Stimulated activated CD8-positive, alpha-beta memory T cell treated with anti-CD3 and anti-CD28 coated beads, Interleukin-7, amount 100 ng/mL, for 48 hours (primary cell): ENCODE data around the gene TJAP1.
"Not testable (repeated sequence)": the region's sequence is repeated elsewhere in the genome, so short reads cannot be mapped to it uniquely, and the experiment has no call there.

Source experiments
- DNase-seq, 2 donors: peaks; one replicate each; pipeline ENCODE4 v3.0.0-alpha.2; 2020; ENCODE audit warnings: low read depth in 1 of 2; ENCODE audit errors: extremely low read depth in 1 of 2

The TJAP1 gene

GRCh38 chr6:43476746-43477145, 624 bp upstream of the TJAP1 start:
- DNase-seq: no peak

GRCh38 chr6:43478008-43478372, 620 bp downstream of the TJAP1 start:
- no peak for DNase-seq

- no peak for DNase-seq
Observed at GRCh38 chr6:43481075-43481474, 3.7 kb downstream of the TJAP1 start.

- no peak for DNase-seq
Observed at GRCh38 chr6:43481591-43482236, 4.3 kb downstream of the TJAP1 start.

- DNase-seq: no peak
Observed at GRCh38 chr6:43488667-43489276, 11.4 kb downstream of the TJAP1 start.

- no peak for DNase-seq
Observed at GRCh38 chr6:43489277-43490072, 12.1 kb downstream of the TJAP1 start.

- DNase-seq: no peak
Observed at GRCh38 chr6:43490523-43490939, 13.2 kb downstream of the TJAP1 start.

- DNase-seq: no peak
Observed at GRCh38 chr6:43491750-43492661, 14.6 kb downstream of the TJAP1 start.

- DNase-seq: no peak
Observed at GRCh38 chr6:43492673-43493072, 15.3 kb downstream of the TJAP1 start.

GRCh38 chr6:43493230-43493629, 15.9 kb downstream of the TJAP1 start:
- no peak for DNase-seq

- DNase-seq: no peak
Observed at GRCh38 chr6:43493833-43494232, 16.5 kb downstream of the TJAP1 start.

GRCh38 chr6:43494321-43494720, 17.0 kb downstream of the TJAP1 start:
- no peak for DNase-seq

- DNase-seq: no peak
Observed at GRCh38 chr6:43494766-43495165, 17.4 kb downstream of the TJAP1 start.

- no peak for DNase-seq
Observed at GRCh38 chr6:43495409-43495941, 18.1 kb downstream of the TJAP1 start.

GRCh38 chr6:43496370-43497128, 19.2 kb downstream of the TJAP1 start:
- no peak for DNase-seq

GRCh38 chr6:43497129-43497396, 19.7 kb downstream of the TJAP1 start:
- DNase-seq: no peak

- no peak for DNase-seq
Observed at GRCh38 chr6:43497689-43498088, 20.3 kb downstream of the TJAP1 start.

GRCh38 chr6:43498291-43498690, 20.9 kb downstream of the TJAP1 start:
- not testable (repeated sequence) for DNase-seq

- DNase-seq: no peak
Observed at GRCh38 chr6:43499028-43499815, 21.9 kb downstream of the TJAP1 start.

- no peak for DNase-seq
Observed at GRCh38 chr6:43500921-43501320, 23.6 kb downstream of the TJAP1 start.
